ENCODE results near the gene CNDP2. TPM values are rescaled to one million over a fixed set of nuclear protein-coding genes. Genes with fewer than 3 reads are reported as not detected.

The CNDP2 gene
- total RNA-seq, 1 experiment from 2014 or later, result 310 TPM

DNA sequence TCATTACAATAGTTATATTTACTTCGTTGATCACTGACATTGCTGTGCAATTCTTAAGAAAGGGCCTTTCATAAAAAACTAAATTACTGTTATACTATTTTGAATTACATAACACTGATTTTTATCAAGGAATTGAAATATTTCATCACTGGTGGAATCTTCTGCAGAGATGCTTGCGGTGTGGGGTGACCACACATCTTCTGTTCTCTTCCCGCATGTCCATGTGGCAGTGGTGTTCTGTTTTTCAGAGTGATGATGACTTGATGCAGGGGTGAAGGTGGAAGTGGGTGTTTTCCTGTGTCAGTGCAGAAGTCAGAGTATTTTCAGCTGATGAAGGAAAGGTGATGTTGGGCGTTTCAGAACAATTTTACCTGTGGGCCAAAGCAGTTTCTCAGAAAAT, 7.0 kb downstream of the CNDP2 start:
- H3K36me3 ChIP-seq (ENCODE audit: control insufficient read depth, insufficient read depth, low read length), result peaks cover 31% of the 10 kb centered on the region
- ChIA-PET POLR2A (no interaction called here), CTCF (no interaction called here)
- H3K9me3 ChIP-seq (ENCODE audit: control insufficient read depth, insufficient read depth, low read depth, low read length), result no peaks in the 10 kb centered on the region
- in situ Hi-C loops (cut with HindIII; ENCODE audit: low pct_unique_long_range_greater_than_20kb, low sequenced_read_pairs) (no loop called here), intact Hi-C loops (cut with micrococcal nuclease; ENCODE audit: unreplicated experiment) (no loop called here)
- no TSS peak for BruUV-seq (replicated peaks)
- no peak for TF ChIP-seq SIN3A (IDR thresholded peaks at IDR 0.05; ENCODE audit: borderline replicate concordance, insufficient read depth, low read depth, low read length)
- TF ChIP-seq, protein P1, sequence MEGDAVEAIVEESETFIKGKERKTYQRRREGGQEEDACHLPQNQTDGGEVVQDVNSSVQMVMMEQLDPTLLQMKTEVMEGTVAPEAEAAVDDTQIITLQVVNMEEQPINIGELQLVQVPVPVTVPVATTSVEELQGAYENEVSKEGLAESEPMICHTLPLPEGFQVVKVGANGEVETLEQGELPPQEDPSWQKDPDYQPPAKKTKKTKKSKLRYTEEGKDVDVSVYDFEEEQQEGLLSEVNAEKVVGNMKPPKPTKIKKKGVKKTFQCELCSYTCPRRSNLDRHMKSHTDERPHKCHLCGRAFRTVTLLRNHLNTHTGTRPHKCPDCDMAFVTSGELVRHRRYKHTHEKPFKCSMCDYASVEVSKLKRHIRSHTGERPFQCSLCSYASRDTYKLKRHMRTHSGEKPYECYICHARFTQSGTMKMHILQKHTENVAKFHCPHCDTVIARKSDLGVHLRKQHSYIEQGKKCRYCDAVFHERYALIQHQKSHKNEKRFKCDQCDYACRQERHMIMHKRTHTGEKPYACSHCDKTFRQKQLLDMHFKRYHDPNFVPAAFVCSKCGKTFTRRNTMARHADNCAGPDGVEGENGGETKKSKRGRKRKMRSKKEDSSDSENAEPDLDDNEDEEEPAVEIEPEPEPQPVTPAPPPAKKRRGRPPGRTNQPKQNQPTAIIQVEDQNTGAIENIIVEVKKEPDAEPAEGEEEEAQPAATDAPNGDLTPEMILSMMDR (IDR thresholded peaks at IDR 0.05), result no peak
- TF ChIP-seq POLR2AphosphoS5 (IDR thresholded peaks at IDR 0.05; ENCODE audit: low read depth, low read length), result no peak
- TF ChIP-seq, protein P2, sequence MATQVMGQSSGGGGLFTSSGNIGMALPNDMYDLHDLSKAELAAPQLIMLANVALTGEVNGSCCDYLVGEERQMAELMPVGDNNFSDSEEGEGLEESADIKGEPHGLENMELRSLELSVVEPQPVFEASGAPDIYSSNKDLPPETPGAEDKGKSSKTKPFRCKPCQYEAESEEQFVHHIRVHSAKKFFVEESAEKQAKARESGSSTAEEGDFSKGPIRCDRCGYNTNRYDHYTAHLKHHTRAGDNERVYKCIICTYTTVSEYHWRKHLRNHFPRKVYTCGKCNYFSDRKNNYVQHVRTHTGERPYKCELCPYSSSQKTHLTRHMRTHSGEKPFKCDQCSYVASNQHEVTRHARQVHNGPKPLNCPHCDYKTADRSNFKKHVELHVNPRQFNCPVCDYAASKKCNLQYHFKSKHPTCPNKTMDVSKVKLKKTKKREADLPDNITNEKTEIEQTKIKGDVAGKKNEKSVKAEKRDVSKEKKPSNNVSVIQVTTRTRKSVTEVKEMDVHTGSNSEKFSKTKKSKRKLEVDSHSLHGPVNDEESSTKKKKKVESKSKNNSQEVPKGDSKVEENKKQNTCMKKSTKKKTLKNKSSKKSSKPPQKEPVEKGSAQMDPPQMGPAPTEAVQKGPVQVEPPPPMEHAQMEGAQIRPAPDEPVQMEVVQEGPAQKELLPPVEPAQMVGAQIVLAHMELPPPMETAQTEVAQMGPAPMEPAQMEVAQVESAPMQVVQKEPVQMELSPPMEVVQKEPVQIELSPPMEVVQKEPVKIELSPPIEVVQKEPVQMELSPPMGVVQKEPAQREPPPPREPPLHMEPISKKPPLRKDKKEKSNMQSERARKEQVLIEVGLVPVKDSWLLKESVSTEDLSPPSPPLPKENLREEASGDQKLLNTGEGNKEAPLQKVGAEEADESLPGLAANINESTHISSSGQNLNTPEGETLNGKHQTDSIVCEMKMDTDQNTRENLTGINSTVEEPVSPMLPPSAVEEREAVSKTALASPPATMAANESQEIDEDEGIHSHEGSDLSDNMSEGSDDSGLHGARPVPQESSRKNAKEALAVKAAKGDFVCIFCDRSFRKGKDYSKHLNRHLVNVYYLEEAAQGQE (IDR thresholded peaks at IDR 0.05; ENCODE audit: insufficient read depth in 1 of 2, low read depth in 2 of 2, low read length in 1 of 2), result no peak
- TF ChIP-seq TCF7L2 (IDR thresholded peaks at IDR 0.05; ENCODE audit: low read depth, low read length), result no peak
- H3K27me3 ChIP-seq (ENCODE audit: control insufficient read depth, insufficient read depth, low read length), result no peaks in the 10 kb centered on the region
- DNase-seq (ENCODE audit: low read depth, low spot score), result no peak
- no peak overlapping the region for H3K4me3 ChIP-seq (ENCODE audit: low read depth in 2 of 2, low read length in 2 of 2)
- ATAC-seq, result no peak
- H3K27ac ChIP-seq (ENCODE audit: low read length), result no peak overlapping the region
- peaks cover 23% of the 10 kb centered on the region for H3K4me1 ChIP-seq (ENCODE audit: control insufficient read depth, insufficient read depth, low read length)

DNA sequence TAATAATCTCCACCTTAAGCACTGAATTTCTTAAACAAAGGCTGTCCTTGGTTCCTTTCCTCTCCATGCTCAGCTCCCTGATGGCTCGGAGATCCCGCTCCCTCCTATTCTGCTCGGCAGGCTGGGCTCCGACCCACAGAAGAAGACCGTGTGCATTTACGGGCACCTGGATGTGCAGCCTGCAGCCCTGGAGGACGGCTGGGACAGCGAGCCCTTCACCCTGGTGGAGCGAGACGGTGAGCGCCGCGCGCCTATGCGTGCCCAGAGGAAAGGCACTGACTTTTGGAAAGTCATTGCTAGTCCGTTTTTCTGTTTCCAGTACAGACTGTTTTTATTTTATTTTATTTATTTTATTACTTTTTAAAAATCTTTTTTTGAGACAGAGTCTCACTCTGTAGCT, 9.6 kb downstream of the CNDP2 start:
- no peaks in the 10 kb centered on the region for H3K9me3 ChIP-seq (ENCODE audit: control insufficient read depth, insufficient read depth, low read depth, low read length)
- H3K4me3 ChIP-seq (ENCODE audit: low read depth in 2 of 2, low read length in 2 of 2), result no peak overlapping the region
- ATAC-seq, result no peak
- H3K27ac ChIP-seq (ENCODE audit: low read length), result no peak overlapping the region
- POLR2A ChIA-PET, result no interaction called here
- DNase-seq (ENCODE audit: low read depth, low spot score), result no peak
- no TSS peak for BruUV-seq (replicated peaks)
- no peaks in the 10 kb centered on the region for H3K27me3 ChIP-seq (ENCODE audit: control insufficient read depth, insufficient read depth, low read length)
- H3K36me3 ChIP-seq (ENCODE audit: control insufficient read depth, insufficient read depth, low read length), result peaks cover 29% of the 10 kb centered on the region
- no peaks in the 10 kb centered on the region for H3K4me1 ChIP-seq (ENCODE audit: control insufficient read depth, insufficient read depth, low read length)
- intact Hi-C loops (cut with micrococcal nuclease; ENCODE audit: unreplicated experiment) (no loop called here), in situ Hi-C loops (cut with HindIII; ENCODE audit: low pct_unique_long_range_greater_than_20kb, low sequenced_read_pairs) (no loop called here)
- CTCF ChIA-PET, result interaction anchor here (0.6 kb wide), 1 partner anchor 221 kb away, joined by 10 read pairs; no protein-coding TSS in a partner anchor
- TF ChIP-seq, protein P2 (IDR thresholded peaks at IDR 0.05; ENCODE audit: insufficient read depth in 1 of 2, low read depth in 2 of 2, low read length in 1 of 2), result no peak
- no peak for TF ChIP-seq TCF7L2 (IDR thresholded peaks at IDR 0.05; ENCODE audit: low read depth, low read length)
- TF ChIP-seq POLR2AphosphoS5 (IDR thresholded peaks at IDR 0.05; ENCODE audit: low read depth, low read length), result no peak
- no peak for TF ChIP-seq SIN3A (IDR thresholded peaks at IDR 0.05; ENCODE audit: borderline replicate concordance, insufficient read depth, low read depth, low read length)
- TF ChIP-seq, protein P1 (IDR thresholded peaks at IDR 0.05), result no peak

All from Panc1 (cell line).